ENCODE results near the gene SUMO1. TPM values are rescaled to one million over a fixed set of nuclear protein-coding genes. Genes with fewer than 3 reads are reported as not detected.

SUMO1 gene
- total and polyA plus RNA-seq, 2 of the 4 experiments (the other 2 are of a cell fraction): 72.3 to 90.0 TPM

DNA sequence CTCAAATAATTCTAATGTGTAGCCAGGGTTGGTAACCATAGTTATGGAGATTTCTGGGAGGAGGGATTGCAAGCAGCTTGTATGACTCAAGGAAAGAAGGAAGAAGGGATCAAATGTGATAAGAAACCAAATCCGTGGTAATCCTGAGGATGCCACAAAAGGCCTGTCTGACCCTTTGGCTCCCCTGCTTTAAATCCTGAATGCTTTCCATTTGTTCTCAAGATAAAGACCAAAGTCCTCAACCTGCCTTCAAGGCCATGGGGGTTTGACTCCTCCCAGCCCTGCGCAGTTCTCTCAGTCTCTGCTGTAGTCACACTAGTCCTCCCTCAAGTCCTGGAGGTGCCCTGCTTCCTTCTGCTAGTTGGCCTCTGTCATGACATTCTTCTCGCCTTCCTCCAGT lies 74.0 kb downstream of the SUMO1 start:
- Histone ChIP-seq H2AK5ac (ENCODE audit: low read depth, low read length) (peak overlapping the region; percentile 79), H2AK9ac (replicated peaks; ENCODE audit: low read depth, low read length, poor library complexity) (no peak overlapping the region), H3K27me3 (ENCODE audit: control insufficient read depth, insufficient read depth, low read length) (no peaks in the 10 kb centered on the region), H4K20me1 (ENCODE audit: insufficient read depth, low read length) (no peaks in the 10 kb centered on the region), H3K4me3 (ENCODE audit: insufficient read depth, low read depth, low read length) (no peak overlapping the region), H4K5ac (ENCODE audit: low read depth, low read length) (no peak overlapping the region; the same call in 1 of the 2 replicates), H2BK120ac (ENCODE audit: low read depth, low read length) (peak overlapping the region; percentile 25; the same call in 1 of the 2 replicates), H3K23ac (ENCODE audit: low read depth, low read length) (no peak overlapping the region; the same call in 1 of the 2 replicates), H3K14ac (replicated peaks; ENCODE audit: low read depth, low read length) (peak overlapping the region; percentile 37; the same call in 1 of the 2 replicates), H3K27ac (ENCODE audit: insufficient read depth, low read length) (no peak overlapping the region), H3K56ac (ENCODE audit: extremely low read depth, insufficient read depth, low read length) (no peak overlapping the region), H2BK5ac (ENCODE audit: low read depth, low read length, poor library complexity, severe bottlenecking) (no peak overlapping the region), H3K4me2 (ENCODE audit: low read depth, low read length) (no peak overlapping the region), H4K91ac (ENCODE audit: insufficient read depth, low read depth, low read length) (peak overlapping the region; percentile 52; the same call in 1 of the 2 replicates), H3K9ac (ENCODE audit: low read depth, low read length) (no peak overlapping the region), H3K4me1 (ENCODE audit: control insufficient read depth, insufficient read depth, low read length) (peaks cover 15% of the 10 kb centered on the region), H2BK15ac (ENCODE audit: low read depth, low read length) (peak overlapping the region; percentile 10; the same call in 1 of the 3 replicates), H2AFZ (replicated peaks; ENCODE audit: low read length, poor library complexity) (peak overlapping the region; percentile 78), H3K9me1 (ENCODE audit: insufficient read depth, low read length) (peaks cover 6% of the 10 kb centered on the region), H3K9me3 (ENCODE audit: control insufficient read depth, insufficient read depth, low read length) (no peaks in the 10 kb centered on the region), H3K18ac (ENCODE audit: low read depth, low read length) (no peak overlapping the region; the same call in 1 of the 2 replicates), H2BK20ac (ENCODE audit: low read depth, low read length) (no peak overlapping the region), H3K4ac (ENCODE audit: low read depth, low read length) (peak overlapping the region; percentile 65), H4K8ac (ENCODE audit: low read depth in 2 of 2, low read length in 2 of 2) (peak overlapping the region; percentile 2 to 28; a peak in 1 of 4 replicates), H3K79me1 (ENCODE audit: low read depth in 1 of 2, low read length in 2 of 2) (no peaks in the 10 kb centered on the region), H3K36me3 (ENCODE audit: control insufficient read depth, insufficient read depth, low read length) (no peaks in the 10 kb centered on the region)
- dilution Hi-C loops (cut with HindIII; ENCODE audit: low sequenced_read_pairs, unreplicated experiment) (no loop called here), in situ Hi-C loops (cut with MboI; ENCODE audit: low sequenced_read_pairs) (loop anchor here (10.0 kb wide), 1 partner anchor 370 kb away; no protein-coding TSS in a partner anchor), intact Hi-C loops (cut with micrococcal nuclease) (no loop called here)
- TF ChIP-seq RCOR1 (IDR thresholded peaks at IDR 0.05; ENCODE audit: insufficient replicate concordance, low read length): no peak
- no peak for TF ChIP-seq FOS (IDR thresholded peaks at IDR 0.05; ENCODE audit: low read depth, low read length)
- TF ChIP-seq POLR2A (IDR thresholded peaks at IDR 0.05; ENCODE audit: low read depth, low read length): no peak
- TF ChIP-seq MXI1 (IDR thresholded peaks at IDR 0.05; ENCODE audit: borderline replicate concordance, low read depth, low read length): no peak
- no peak for TF ChIP-seq CHD1 (IDR thresholded peaks at IDR 0.05; ENCODE audit: low read depth, low read length)
- TF ChIP-seq SMC3 (IDR thresholded peaks at IDR 0.05; ENCODE audit: low read depth, low read length): no peak
- peak; percentile 37 for DNase-seq
- BruUV-seq (replicated peaks): no TSS peak
- CTCF ChIA-PET: no interaction called here
- POLR2A ChIA-PET (ENCODE audit: unreplicated experiment): interaction anchor here (0.6 kb wide), 1 partner anchor 284 kb away, joined by 3 read pairs; no protein-coding TSS in a partner anchor
- no peak for ATAC-seq (ENCODE audit: low read depth)
- WGBS, 2 experiments (ENCODE audit: extremely low coverage in 2 of 2, insufficient read length in 1 of 2): 81% methylated on average over 2 of the region's 3 CpGs; no CpG with 5 or more reads in 1 of the 2 experiments

All from IMR-90 (cell line).